WTC11 (cell line): ENCODE data around the gene DNAJB8. TPM values are rescaled to one million over a fixed set of nuclear protein-coding genes. Genes with fewer than 3 reads are reported as not detected.

Experiments
- ATAC-seq: fragments of 200-7000 bp; cut with Tn5 transposase; 2 replicates; pipeline ENCODE4 v1.10.0; 2021; ENCODE audit warnings: mild to moderate bottlenecking, moderate library complexity
- CTCF ChIA-PET: fragments of 300-600 bp; sonication (Branson Sonifier 250); formaldehyde crosslinking; loops from one replicate; lab custom pipeline; 2021; ENCODE audit warnings: antibody characterized with exemption; lab: Charles Lee
- POLR2A ChIA-PET: fragments of 350-600 bp; sonication (Branson Sonifier 250); formaldehyde crosslinking; loops from one replicate; lab custom pipeline; 2021; ENCODE audit warnings: antibody characterized with exemption; lab: Charles Lee
- DNase-seq: peaks from one replicate; pipeline ENCODE4 v3.0.0; 2021; ENCODE audit warnings: low spot score
- H3K27ac Mint-ChIP-seq: 2 replicates; pipeline ENCODE4 v1.8.0; 2021; ENCODE audit warnings: mixed read lengths
- H3K27me3 Mint-ChIP-seq: 2 replicates; pipeline ENCODE4 v1.8.0; 2021; ENCODE audit warnings: low read depth, mild to moderate bottlenecking, moderate library complexity, mixed read lengths
- H3K36me3 Mint-ChIP-seq: 2 replicates; pipeline ENCODE4 v1.8.0; 2021; ENCODE audit warnings: mixed read lengths
- H3K4me1 Mint-ChIP-seq: 2 replicates; pipeline ENCODE4 v1.8.0; 2022; ENCODE audit warnings: mixed read lengths
- H3K4me3 Mint-ChIP-seq: 2 replicates; pipeline ENCODE4 v1.8.0; 2021; ENCODE audit warnings: mild to moderate bottlenecking, moderate library complexity, mixed read lengths
- H3K9me3 Mint-ChIP-seq: 2 replicates; pipeline ENCODE4 v1.8.0; 2021; ENCODE audit warnings: mixed read lengths
- AR ChIP-seq: fragments of 250-450 bp; sonication (Bioruptor Pico); IDR thresholded peaks from 2 replicates; pipeline ENCODE4 v1.9.0; 2021; ENCODE audit warnings: mild to moderate bottlenecking
- ATF2 ChIP-seq: sonication (generic); formaldehyde crosslinking; IDR thresholded peaks from 2 replicates; pipeline ENCODE4 v1.8.1; 2022; ENCODE audit warnings: low read depth, missing genetic modification reagents, borderline replicate concordance
- GRHL2 ChIP-seq: fragments of 250-450 bp; sonication (Bioruptor Pico); IDR thresholded peaks from 2 replicates; pipeline ENCODE4 v1.8.0; 2022; ENCODE audit warnings: mild to moderate bottlenecking, moderate library complexity; ENCODE audit not compliant: insufficient replicate concordance, severe bottlenecking
- KAT7 ChIP-seq: sonication (generic); formaldehyde crosslinking; IDR thresholded peaks from 2 replicates; pipeline ENCODE4 v1.8.1; 2023; ENCODE audit warnings: missing genetic modification reagents, mild to moderate bottlenecking, borderline replicate concordance
- NFYB ChIP-seq: sonication (generic); formaldehyde crosslinking; conservative IDR thresholded peaks from 2 replicates; pipeline ENCODE4 v1.8.0; 2022; ENCODE audit warnings: low read depth, missing genetic modification reagents
- NR3C1 ChIP-seq: sonication (generic); formaldehyde crosslinking; conservative IDR thresholded peaks from 2 replicates; pipeline ENCODE4 v1.8.1; 2023; ENCODE audit warnings: low read depth, mild to moderate bottlenecking, missing genetic modification reagents
- OVOL2 ChIP-seq: fragments of 250-450 bp; sonication (Bioruptor Pico); IDR thresholded peaks from 2 replicates; pipeline ENCODE4 v1.9.0; 2021; ENCODE audit warnings: mild to moderate bottlenecking, borderline replicate concordance
- TEAD4 ChIP-seq: sonication (generic); formaldehyde crosslinking; IDR thresholded peaks from 2 replicates; pipeline ENCODE4 v1.8.0; 2022; ENCODE audit warnings: mild to moderate bottlenecking, missing genetic modification reagents
- USF2 ChIP-seq: sonication (generic); formaldehyde crosslinking; IDR thresholded peaks from 2 replicates; pipeline ENCODE4 v1.8.1; 2023; ENCODE audit warnings: mild to moderate bottlenecking, missing genetic modification reagents, moderate library complexity
- ZNF263 ChIP-seq: sonication (generic); formaldehyde crosslinking; IDR thresholded peaks from 2 replicates; pipeline ENCODE4 v1.8.1; 2022; ENCODE audit warnings: low read depth, mild to moderate bottlenecking, moderate library complexity, missing genetic modification reagents
- total RNA-seq: library from RNA; stranded (reverse); gene quantifications from 3 replicates; pipeline ENCODE4 v1.2.3, GENCODE V29; 2021
- TF ChIP-seq, protein P1 (sequence below): sonication (generic); formaldehyde crosslinking; IDR thresholded peaks from 2 replicates; pipeline ENCODE4 v1.8.1; 2022; ENCODE audit warnings: missing genetic modification reagents, borderline replicate concordance
- TF ChIP-seq, protein P2 (sequence below): sonication (generic); formaldehyde crosslinking; IDR thresholded peaks from 2 replicates; pipeline ENCODE4 v1.8.0; 2022; ENCODE audit warnings: mild to moderate bottlenecking, missing genetic modification reagents
- TF ChIP-seq, protein P3 (sequence below): fragments of 250-450 bp; sonication (Bioruptor Pico); IDR thresholded peaks from 2 replicates; pipeline ENCODE4 v2.1.2; 2022; ENCODE audit warnings: mild to moderate bottlenecking, moderate library complexity

DNAJB8 gene
- total RNA-seq, 1 experiment from 2014 or later: not detected

DNA sequence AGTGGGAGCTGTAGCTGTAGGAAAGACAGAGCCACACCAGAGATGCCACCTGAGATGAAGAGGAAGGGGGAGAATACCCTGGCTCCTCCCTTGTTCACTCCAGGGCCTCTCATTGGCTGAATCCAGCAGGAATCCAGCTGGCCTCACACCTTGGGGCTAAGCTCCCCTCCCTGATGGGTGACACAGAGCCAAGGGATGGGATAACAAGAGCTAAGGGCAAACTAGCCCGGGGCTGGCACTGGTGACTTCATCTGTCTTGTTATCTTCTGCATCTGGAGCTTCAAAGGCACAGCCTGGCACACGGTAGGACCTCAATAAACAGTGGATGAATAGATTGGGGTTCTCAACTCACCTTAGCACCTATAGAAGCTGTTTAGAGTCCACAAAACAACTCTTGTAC lies 40.1 kb upstream of the DNAJB8 start (continued):
- TF ChIP-seq AR (no peak), ATF2 (no peak), GRHL2 (no peak)

- Mint-ChIP-seq H3K27ac (no peak overlapping the region), H3K27me3 (peaks cover 29% of the 10 kb centered on the region), H3K4me1 (no peaks in the 10 kb centered on the region), H3K9me3 (peaks cover 9% of the 10 kb centered on the region), H3K4me3 (no peak overlapping the region), H3K36me3 (no peaks in the 10 kb centered on the region)
- no peak for DNase-seq
- TF ChIP-seq TEAD4 (CRISPR knock-in tag) (no peak), KAT7 (CRISPR knock-in tag) (no peak), NR3C1 (CRISPR knock-in tag) (no peak), NFYB (CRISPR knock-in tag) (peak; percentile 84), USF2 (peak; percentile 83), ZNF263 (CRISPR knock-in tag) (no peak)
- TF ChIP-seq, protein P1, sequence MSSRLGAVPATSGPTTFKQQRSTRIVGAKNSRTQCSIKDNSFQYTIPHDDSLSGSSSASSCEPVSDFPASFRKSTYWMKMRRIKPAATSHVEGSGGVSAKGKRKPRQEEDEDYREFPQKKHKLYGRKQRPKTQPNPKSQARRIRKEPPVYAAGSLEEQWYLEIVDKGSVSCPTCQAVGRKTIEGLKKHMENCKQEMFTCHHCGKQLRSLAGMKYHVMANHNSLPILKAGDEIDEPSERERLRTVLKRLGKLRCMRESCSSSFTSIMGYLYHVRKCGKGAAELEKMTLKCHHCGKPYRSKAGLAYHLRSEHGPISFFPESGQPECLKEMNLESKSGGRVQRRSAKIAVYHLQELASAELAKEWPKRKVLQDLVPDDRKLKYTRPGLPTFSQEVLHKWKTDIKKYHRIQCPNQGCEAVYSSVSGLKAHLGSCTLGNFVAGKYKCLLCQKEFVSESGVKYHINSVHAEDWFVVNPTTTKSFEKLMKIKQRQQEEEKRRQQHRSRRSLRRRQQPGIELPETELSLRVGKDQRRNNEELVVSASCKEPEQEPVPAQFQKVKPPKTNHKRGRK: no peak
- TF ChIP-seq, protein P2, sequence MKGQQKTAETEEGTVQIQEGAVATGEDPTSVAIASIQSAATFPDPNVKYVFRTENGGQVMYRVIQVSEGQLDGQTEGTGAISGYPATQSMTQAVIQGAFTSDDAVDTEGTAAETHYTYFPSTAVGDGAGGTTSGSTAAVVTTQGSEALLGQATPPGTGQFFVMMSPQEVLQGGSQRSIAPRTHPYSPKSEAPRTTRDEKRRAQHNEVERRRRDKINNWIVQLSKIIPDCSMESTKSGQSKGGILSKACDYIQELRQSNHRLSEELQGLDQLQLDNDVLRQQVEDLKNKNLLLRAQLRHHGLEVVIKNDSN (CRISPR knock-in tag): peak; percentile 65
- TF ChIP-seq, protein P3, sequence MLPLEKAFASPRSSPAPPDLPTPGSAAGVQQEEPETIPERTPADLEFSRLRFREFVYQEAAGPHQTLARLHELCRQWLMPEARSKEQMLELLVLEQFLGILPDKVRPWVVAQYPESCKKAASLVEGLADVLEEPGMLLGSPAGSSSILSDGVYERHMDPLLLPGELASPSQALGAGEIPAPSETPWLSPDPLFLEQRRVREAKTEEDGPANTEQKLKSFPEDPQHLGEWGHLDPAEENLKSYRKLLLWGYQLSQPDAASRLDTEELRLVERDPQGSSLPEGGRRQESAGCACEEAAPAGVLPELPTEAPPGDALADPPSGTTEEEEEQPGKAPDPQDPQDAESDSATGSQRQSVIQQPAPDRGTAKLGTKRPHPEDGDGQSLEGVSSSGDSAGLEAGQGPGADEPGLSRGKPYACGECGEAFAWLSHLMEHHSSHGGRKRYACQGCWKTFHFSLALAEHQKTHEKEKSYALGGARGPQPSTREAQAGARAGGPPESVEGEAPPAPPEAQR (CRISPR knock-in tag): no peak
- CTCF ChIA-PET: interaction anchor here (0.6 to 1.8 kb wide), 3 partner anchors 8 to 102 kb away, joined by 4 to 9 read pairs (median 4); no protein-coding TSS in a partner anchor
- no peak for ATAC-seq
- POLR2A ChIA-PET: no interaction called here
Observed at GRCh38 chr3:128505771-128506170, 39.1 kb upstream of the DNAJB8 start.

- Mint-ChIP-seq H3K4me1 (no peaks in the 10 kb centered on the region), H3K9me3 (peaks cover 9% of the 10 kb centered on the region), H3K27ac (no peak overlapping the region), H3K4me3 (no peak overlapping the region), H3K36me3 (no peaks in the 10 kb centered on the region), H3K27me3 (peaks cover 34% of the 10 kb centered on the region)
- CTCF ChIA-PET: interaction anchor here (1.1 to 1.8 kb wide), 2 partner anchors 100 to 102 kb away, joined by 3 to 9 read pairs; no protein-coding TSS in a partner anchor
- DNase-seq (no peak), ATAC-seq (no peak)
- TF ChIP-seq OVOL2 (CRISPR knock-in tag): no peak
- POLR2A ChIA-PET: no interaction called here
Observed at GRCh38 chr3:128504963-128505730, 38.5 kb upstream of the DNAJB8 start.
